Activated CD4-positive, alpha-beta T cell treated with anti-CD3 and anti-CD28 coated beads, Interleukin-2, amount 50 U/mL, for 4 hours (primary cell): Measurements from ENCODE around the gene NT5DC1.

Experiments
- DNase-seq, 2 experiments: peaks; one replicate each; pipeline ENCODE4 v3.0.0-alpha.2; 2020

NT5DC1 gene

DNA sequence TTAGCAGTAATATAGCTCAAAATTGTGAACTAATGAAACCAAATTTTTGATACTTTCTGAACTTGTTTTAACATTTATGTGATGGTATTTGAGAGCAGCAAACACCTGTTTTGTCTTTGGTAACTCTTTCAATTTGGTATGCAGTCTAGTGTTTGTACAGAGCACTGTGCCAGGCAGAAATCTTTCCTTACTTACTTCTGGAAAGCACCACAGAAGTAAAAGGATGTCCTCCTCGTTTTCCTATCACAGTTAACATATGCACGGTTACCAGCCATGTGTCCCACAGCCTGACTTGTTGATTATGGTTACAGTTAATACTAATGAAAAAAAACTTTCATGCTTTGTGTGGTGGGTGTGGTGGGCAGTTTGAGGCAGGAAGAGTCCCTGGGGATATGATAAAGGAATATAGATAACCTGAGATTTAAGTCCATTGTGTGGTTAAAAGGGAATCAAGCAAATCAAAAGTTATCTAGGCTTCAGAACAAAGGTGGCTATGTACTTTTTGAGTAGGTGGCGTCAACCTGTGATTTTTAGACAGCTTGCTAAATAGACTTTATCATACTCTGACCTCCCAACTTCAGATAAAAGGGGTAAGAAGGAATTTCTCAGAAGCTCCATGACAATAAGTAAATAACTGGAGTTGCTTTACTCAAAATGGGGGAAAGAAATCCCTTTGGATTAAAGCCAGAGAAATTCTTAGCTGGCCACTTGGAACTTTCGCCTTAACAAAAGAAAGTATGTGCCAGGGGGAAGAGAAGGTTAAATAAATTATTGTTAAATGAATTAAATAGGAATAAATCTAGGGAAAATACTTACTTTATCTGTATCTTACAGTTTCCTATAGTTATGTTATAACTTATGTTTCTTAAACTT lies 45.4 kb downstream of the NT5DC1 start:
- no peak for DNase-seq

DNA sequence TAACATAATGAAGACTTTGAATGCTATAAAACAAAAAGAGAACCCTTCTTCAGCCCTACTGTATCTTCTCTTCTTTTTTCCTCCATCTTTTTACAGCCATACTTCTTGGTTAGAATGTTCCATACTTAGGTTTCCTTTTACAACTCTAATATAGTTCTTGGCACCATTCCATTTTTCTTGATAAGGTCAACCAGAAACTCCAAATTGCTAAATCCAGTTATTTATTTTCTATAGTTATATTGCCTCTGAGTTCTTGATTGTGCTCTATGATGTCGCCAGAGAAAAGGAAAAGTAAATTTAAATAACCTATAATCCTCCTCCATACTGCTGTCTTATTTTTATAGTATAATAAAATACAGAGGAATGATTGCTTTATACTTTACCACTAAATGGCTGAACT lies 52.0 kb downstream of the NT5DC1 start:
- DNase-seq = no peak

DNA sequence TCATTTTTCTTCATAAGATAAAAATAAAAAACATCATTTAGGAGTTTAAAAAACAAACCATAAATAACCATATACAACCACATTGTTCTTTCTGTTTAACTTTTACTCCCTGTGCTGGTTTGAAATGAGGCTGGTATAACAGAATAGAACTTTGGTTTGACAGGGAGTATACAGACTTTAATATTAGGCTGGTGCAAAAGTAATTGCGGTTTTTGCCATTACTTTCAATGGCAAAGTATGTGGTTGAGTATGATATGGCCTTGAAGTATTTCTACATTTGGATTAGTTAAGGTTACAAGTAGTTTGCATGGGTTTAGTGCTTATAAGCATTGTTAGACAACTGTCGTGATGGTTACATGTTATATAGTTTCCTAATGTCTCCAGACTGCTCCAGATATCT lies 54.2 kb downstream of the NT5DC1 start:
- no peak for DNase-seq

DNA sequence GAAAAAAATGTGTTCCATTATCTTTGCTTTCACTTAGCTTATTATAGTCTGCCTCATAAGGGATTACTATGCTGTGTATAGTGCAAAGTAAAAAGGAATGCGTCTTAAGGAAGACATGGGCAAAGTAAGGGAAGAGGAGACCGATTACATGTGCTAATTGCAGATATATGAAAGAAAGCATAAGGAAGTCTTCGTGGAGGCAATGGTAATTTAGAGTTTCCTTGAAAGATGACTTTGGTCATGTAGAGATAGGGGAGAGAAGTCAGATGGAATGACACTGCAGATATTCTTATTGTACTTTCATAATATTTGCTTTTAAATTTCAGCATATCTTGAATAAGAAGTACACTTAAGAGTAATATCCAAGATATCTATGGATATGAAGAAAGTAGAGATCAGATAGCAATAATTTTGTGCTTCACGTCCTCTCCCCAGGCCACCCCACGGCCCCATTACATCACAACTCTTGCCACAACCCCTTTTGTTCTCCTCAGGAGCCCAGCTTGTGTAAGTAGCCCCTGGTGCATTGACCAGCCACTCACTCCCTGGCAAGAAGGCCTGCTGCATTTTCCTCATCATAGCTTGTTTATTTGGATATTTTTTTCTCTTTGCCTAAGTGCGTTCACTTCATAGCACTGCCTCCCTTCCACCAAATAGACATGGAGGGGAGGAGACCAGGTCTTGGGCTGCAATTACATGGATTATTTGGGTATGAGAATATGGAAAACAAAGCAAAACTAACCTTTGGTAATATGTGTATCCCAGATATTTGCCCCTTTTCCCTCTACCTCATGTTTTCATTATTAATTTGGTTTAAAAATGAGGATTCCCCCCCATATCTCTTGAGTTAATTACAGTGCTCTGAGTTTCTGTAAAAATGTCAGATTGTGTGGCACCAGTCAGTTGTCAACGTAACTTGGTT lies 56.0 kb downstream of the NT5DC1 start:
- DNase-seq = no peak

DNA sequence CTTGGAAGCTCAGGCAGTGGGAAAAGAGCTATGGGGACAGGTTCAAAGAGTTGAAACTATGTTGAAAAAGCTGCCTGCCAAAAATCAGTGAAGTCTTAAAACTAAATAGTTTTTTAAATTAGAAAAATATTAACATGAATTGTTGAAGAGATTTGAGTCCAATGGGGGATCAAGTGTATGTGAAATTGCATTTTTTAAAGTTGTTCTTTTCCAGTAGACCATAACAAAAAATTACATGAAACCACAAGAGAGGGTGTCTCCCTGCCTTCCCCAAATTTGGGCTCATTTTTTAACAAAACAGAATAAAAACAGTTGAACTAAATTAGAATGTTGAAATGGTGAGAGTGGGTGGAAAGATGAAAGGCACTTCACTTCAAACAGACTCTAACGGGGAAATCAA lies 56.7 kb downstream of the NT5DC1 start:
- DNase-seq = no peak

DNA sequence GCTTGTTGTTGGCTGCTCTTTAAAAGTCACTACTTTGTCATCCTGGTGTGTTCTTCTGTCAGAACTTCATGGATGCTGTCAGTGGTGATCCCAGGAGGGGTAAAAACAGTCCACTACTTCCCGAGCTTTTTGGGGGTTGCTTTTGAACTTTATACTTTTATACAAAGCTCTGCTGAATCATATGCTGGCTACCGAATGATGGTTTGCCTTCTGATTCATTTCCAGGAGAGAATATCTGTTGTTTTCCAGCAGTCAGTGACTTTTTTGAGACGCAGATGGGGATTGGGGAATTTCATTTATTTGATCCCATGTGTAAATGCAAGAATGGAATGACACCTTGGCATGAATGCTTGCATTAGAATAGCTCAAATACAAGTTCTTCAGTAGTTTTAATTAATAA lies 58.0 kb downstream of the NT5DC1 start:
- no peak for DNase-seq

DNA sequence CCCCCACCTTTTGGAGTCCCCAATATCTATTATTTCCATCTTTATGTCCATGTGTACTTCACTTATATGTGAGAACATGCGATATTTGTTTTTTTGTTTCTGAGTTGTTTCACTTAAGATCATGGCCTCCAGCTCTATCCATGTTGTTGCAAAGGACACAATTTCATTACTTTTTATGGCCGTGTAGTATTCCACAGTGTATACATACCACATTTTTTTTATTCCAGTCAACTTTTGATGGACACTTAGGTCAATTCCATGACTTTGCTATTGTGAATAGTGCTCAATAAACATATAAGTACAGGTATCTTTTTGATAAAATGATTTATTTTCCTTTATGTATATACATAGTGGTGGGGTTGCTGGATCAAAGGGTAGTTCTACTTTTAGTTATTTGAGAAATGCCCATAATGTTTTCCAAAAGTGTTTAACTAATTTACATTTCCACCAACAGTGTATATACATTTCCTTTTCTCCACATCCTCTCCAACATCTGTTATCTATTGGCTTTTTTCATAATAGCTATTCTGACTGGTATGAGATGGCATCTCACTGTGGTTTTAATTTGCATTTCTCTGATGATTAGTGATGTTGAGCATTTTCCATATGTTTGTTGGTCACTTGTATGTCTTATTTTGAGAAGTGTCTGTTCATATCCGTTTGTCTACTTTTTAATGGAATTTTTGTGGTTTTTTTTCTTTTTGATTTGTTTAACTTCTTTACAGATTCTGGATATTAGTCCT lies 59.3 kb downstream of the NT5DC1 start:
- no peak for DNase-seq

DNA sequence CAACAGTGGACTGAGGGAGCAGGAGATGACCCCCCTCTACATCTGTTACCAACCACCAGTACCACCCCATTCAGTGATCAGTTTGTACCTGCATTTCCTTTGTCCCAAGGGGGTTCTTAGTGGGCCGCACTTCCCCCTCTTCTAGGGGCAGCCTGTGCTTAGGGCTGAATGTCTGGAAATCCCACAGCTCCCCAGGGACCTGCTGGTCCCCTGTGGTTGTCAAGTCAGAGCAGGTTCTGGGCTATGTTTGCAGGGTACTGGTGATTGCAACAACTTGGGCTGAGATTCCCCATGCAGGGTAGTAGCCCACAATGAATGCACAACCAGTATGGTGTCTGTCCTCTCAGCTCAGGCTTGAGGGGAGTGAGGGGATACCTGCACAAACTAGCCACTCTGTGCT lies 64.9 kb downstream of the NT5DC1 start:
- no peak for DNase-seq

DNA sequence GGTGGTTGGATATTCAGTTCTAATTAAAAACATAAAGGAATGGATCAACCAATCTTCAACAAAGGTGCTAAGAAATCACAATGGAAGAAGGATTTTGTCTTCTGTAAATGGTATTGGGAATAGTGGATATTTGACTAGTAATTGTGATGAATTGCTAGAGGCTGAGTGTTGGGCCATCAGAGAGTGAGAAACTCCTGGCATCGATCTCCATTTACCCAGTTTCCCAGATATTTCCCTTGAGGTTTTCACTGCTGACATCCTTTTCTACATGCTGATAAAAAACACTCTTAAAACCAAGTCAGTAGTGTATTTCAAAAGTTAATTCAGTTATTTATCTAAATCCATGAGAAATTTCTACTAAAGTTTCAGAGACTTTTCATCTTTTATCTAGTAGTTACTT lies 65.7 kb downstream of the NT5DC1 start:
- DNase-seq = no peak

DNA sequence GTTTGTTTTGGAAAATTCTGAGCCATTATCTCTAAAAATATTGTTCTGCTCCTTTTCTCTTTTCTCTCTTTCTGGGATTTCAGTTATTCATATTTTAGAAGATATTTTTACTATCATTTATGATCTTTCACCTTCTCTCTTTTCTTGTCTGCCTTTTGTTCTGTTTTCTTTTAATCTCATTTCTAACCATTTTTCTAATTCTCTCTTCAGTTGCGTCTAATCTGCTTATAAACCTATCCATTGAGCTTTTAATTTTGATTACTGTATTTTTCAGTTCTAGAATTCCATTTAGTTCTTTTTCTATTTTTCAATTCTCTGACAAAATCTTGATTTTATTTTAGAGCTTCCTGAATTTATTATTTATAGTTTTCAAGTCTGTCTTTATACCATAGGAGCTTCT lies 67.5 kb downstream of the NT5DC1 start:
- no peak for DNase-seq

DNA sequence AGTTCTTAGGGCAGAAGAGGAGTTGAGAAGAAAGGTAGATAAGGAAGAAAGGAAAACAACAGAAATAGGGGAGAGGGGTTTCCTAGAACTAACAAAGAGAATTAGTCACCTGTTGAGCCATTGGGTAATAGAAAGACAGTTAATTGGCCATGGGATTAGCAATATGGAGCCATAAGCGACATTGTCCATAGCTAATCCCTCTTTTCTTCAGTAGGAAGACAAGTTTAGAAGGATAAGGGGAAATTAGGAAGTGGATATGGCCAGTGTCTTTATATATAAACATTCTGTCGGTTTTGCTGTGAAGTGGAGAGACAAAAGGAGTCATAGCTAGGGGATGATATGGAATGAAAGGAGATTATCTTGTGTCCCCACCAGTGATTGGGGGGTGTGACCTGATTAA lies 69.2 kb downstream of the NT5DC1 start:
- DNase-seq = no peak

DNA sequence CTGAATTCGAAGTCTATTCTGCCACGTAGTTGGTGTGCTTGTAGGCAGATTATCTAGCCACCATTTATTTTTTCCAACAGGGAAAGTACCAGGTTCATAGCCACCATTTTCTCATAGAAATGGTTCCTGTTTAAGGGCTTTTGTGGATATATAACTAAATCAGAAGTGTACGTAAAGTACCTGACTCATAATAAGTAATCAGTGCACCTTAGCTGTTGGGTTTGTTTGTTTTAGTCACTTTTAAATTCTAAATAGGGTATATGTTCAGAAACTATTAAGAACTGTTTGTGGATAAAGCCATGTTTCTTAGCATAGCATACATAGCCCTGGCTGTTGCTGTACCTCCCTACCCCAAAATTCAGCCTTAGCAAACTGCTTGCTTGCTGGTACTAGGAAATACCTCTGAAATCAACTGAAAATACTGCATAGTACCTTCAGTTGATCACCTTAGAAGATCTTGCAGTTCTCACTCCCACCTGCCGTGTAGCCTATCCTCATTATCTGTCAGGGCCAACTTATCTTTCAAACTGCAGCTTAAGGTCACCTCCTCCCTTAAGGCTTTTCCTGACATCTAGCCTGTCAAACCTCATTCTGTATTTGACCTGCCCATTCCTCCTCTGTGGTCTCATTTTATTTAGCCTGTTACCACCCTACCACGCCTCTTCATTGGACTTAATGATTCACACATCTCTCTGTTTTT lies 69.9 kb downstream of the NT5DC1 start:
- no peak for DNase-seq

DNA sequence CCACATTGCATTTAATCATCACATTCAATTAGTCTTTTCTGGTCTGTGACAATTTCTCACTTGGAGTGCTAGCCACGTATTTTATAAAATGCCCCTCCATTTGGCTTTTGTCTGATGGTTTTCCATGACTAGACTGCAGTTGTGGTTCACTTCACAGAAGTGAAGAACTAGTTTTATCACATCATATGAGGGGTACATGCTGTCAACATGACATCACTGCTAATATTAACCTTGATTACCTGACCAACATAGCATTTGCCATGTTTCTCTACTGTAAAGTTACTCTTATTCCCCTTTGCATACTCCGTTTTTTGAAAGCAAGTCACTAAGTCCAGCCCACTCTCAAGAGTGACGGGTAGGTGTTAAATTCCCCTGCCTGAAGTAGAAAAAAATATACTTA lies 73.3 kb downstream of the NT5DC1 start:
- DNase-seq = no peak

DNA sequence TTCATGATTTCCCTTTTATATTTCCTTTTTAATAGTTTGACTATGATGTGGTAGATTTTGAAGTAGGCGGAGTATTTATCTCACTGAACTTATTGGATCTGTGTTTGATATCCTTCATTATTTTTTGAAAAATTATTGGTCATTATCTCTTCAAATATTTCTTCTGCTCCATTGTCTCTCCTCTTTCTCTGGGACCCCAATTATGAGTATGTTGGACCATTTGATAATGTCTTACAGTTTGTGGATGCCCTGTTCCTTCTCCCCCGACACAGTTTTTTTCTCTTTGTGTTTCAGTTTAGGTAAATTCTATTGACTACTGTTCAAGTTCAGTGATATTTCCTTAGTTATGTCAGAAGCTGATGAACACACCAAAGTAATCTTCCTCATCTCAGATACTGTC lies 74.7 kb downstream of the NT5DC1 start:
- DNase-seq = no peak

DNA sequence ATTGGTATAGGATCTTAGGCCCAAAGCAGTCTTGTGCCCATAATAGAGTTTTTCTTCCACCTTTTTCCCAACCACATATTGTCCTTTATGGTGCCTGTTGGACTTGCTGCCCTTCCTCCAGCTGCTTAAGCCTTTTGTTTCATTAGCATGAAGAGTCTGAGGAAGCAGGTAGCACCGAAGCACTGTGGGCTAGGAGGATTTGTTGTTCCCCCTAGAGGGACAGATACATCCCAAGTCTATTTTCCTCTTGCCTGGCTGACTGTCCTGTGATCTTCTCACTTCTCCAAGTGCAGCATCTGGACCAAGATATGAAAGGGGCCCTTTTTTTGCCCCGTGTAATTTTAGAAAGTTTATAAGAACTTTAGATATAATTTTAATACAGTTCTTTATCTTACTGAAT lies 75.9 kb downstream of the NT5DC1 start:
- no peak for DNase-seq

DNA sequence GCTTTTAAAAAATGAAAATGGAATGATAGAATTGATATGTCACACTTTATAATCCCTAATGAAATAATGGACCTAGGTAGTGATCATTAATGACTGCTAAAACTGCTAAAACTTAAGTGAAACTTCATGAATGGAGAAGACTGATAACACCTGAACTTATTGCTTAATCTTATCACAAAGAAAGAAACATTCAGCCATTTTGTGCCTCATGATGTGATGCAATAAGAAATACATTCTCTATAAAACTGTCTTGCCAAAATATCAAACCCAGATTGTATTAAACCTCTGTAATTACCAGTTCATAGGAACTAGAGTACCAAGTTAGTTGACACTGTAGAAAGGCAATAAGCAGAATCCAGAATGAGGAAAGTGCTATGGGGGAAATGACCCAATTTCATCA lies 79.7 kb downstream of the NT5DC1 start:
- no peak for DNase-seq

DNA sequence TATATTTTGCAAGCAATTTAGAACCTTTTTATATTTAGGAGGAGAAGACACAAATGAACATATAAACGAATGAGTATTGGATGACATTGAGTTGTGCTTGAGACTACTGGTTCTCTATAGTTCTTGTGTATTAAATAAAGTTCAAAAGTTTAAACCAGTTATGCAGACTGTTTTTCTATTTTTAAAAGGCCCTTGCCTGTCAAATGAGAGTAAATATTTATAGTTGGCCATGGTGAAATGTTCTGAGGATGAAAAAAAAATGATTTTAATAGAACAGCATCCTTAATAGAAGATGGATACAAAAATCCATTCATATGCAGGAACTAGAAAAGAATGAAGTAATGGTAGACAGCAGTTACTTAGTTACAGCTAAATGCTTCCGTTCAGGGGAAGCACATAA lies 88.8 kb downstream of the NT5DC1 start:
- no peak for DNase-seq

DNA sequence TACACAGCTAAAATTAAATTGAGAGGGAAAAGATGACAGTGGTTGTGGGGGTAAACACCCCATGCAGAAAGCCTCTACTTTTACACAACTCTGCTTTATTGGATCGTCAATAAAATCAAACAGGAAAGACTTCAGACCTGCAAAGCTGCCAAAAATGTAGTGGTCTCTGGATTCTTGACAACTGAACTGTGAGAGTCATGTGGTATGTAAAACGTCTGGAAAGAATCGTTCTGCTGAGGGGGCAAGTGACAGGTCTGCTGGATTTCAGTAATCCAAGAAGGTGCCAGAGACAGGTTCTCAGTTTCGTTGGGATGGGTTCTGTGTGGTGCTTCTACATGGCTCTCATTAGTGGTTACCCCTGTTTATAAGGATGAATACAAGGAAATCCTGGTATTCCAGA lies 89.9 kb downstream of the NT5DC1 start:
- DNase-seq = no peak

DNA sequence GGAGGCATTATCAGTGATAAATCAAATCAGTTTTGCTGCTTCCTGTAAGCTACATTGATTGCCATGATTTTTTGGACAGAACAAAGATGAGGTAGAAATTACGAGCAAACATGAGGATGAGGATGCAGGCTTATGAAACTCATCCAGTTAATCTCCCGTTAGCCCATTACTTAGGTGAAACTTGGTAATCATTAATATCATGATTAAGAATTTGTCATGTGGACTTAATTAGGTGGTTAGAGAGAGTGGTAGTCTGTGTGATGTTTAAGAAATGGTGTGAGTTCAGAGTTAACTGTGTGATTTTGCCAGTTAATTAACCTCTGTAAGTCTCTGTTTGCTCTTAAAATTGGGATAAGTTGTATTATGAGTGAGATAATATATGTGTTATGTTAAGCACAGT lies 91.2 kb downstream of the NT5DC1 start:
- DNase-seq = no peak

DNA sequence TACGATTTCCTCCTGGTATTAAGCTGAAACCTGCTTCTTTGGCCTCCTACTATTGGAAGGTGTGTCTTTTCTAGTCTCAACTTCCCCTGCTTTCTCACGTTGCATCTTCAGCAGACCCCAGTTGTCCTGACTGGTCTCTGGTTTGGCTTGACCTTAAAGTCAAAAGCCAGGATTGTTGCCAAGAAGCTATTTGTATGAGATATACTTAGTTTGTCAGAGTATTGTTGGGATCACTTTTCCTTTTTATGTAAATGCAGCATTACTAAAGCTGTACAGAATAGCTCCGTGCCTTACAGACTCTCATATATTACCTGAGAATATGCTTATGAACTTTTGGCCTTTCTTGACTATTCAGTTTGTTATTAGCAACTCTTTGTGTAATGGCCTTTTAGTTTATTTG lies 92.1 kb downstream of the NT5DC1 start:
- no peak for DNase-seq

DNA sequence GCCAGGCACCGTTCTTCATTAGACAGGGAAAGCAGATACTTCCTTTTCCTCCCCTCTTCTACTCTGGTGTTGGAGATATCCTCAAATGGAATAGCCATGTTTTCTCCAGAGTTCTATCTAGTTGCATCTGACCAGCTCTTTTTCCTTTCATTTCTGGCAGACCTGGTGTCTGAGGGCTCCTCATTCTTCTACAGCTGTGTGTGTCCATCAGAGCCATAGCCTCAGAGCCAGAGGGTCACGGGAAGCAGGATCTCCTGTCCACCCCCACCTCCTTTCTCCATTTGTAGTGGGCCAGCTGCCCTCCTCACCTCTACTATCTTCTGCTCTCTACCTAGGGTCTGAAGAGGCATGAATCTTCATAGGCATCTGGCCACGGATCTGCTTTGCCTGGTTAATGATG lies 96.2 kb downstream of the NT5DC1 start:
- DNase-seq = no peak

DNA sequence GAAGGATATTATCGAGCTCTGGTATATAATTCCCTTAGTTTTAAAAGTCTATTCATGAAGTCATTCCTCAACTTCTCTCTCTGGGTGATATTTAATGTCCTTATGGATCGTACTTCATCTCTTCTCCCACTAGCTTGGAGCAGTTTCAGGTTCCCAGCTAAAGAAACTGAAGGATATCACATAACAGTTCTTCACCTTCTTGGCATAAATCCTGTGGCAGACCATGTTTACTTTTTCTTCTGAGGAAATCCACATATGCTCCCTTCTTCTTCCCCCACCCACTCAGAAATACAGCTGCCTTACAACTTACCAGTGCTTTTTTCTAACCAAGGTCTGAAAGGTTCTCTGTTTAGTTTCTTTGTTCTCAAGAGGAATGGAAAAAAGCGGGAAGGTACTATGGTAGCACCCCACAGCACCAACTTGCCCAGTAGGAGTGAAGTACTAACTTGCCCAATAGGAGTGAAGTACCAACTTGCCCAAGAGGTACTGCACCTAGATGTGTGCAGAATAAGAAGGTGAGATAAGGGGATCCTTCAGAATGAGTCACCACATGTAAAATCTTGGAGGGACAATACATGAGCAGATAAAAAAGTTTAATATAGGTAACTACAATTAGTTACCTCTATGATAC lies 100.1 kb downstream of the NT5DC1 start:
- DNase-seq = no peak
